Raji (cell line): ENCODE data around the gene AKT1S1.

Source experiments
- POLR2A ChIP-seq: IDR thresholded peaks from 2 replicates; pipeline ENCODE4 v1.6.1; 2011; ENCODE audit warnings: low read depth, low read length, control low read depth; ENCODE audit not compliant: insufficient read depth

Gene AKT1S1

DNA sequence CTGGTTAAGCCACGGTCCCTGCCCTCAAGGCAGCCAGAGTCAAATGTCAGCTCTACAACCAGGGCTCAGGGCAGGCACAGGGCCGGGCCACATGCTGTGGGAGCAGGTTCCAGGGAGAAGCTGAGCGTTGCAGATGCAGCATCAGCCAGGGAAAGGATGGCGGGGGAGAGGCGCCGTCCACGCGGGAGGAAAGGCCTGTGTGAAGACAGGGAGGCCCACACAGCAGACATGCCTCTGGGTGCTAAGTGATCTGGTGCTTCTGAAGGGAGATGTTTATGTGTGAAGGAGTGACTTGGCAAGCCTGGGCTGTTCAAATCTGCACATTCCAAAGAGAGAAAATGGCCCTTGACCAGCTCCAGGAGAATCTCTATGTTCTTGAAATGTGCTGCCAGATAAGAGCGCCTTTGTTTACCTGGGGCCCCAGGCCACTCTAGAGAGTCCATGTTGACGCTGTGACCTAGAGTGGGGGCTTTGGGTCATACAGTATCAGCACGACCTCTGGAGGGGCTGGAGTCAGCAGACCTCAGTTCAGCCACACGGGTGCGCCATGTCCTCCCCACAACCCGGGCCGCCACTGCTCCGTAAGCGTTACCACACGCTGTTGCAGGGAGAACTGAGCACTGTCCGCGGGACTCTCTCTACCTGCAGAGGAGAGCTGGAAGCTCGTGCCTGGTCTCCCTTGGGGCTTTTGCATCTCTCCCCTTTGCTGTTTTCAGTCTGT lies 36.0 kb upstream of the AKT1S1 start:
- TF ChIP-seq POLR2A = no peak

DNA sequence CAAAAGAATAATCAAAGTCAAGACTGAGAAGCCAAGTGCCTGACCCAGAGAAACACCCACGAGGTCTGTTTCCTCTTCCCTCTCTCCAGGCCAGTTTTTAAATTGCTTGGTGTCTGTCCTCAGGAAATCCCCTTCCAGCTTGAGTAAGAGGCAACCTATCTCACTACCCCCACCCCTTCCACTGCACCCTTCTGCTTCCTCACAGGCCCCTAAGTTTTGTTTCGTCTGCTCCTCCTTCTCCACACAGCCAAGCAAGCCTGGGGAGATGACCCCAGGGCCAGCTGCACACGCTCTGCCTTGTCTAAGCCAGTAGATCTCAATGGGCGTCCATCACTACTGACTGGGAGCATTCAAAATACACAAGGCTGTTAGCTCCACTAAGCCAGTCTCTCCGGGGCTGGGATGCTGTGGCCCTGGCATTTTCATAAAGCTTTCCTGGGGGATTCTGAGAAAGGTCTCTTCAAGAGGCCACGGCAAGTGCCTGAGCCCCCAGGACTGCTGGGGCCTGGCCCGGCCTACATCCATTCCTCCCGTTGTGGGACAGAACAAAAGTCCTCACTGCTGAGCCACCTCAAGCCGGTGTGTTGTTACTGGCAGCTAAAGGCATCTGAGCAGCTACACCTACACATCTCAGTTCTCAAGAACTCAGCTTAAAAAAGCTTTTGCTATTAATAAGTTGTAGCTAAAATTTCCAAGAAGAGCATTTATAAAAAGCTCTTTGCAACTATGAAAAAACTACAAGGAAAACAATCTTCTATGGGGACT lies 34.4 kb upstream of the AKT1S1 start:
- no peak for TF ChIP-seq POLR2A

DNA sequence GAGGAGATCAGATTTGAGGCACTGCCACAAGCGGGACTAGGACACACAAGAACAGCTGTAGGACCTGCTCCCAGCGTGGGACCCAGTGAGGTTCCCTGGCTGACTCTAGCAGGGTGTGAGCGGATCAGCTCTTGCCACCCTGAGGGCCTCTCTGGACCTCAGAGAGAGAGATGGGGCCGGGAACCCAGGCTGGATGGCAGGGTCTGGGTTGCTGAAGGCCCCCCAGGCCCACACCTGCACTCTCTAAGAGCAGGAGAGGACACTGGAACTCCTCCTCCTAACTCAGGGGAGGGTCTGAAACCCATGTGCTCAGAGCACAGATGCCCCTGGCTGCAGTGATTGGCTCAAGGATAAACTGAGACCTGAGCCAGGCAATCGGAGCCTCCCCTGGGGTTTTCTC lies 33.0 kb upstream of the AKT1S1 start:
- TF ChIP-seq POLR2A = no peak

DNA sequence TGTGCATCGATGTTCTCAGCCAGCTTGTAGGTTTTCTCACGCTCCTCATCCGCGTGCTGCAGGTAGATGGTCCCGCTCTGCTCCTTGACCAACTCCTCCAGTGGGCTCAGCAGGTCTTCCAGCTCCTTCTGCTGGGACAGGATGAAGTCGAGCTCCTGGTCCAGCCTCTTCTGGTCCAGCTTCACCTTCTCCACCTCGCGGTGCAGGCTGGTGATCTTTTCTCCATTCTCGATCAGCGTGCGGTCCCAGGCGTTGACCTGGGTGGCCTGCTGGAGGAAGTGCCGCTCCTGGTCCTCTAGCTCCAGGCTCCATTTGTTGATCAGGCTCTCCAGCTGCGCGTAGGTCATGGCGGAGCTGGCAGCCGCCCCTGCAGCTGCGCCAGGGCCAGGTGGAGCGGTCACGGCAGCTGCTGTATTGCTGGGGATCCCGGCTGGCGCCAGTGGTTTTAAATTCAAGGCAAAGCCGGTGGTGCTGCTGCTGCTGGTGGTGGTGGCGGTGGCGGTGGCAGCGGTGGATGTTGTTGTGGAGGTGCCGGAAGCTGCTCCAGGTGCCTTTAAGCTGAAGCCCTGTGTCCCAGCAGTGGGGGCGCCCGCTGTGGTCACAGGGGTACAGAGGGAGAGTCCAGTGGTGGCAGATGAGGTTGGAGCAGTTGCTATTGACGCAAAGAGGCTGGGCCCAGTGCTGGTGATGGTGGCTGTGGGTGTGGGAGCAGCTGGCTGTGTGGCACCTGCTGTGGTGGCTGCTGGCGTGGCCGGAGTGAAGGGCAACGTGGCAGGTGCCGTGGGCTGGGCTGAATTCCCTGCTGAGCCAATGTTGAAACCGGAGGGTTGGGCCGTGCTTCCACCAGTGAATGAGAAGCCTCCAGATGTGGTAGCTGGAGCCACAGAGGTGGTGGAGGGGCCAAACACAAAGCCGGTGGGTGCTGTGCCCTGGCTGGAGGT lies 31.6 kb upstream of the AKT1S1 start:
- no peak for TF ChIP-seq POLR2A

- TF ChIP-seq POLR2A = no peak
Observed at GRCh38 chr19:49907745-49908446, 30.7 kb upstream of the AKT1S1 start.

- TF ChIP-seq POLR2A = no peak
Observed at GRCh38 chr19:49906879-49907564, 29.9 kb upstream of the AKT1S1 start.

DNA sequence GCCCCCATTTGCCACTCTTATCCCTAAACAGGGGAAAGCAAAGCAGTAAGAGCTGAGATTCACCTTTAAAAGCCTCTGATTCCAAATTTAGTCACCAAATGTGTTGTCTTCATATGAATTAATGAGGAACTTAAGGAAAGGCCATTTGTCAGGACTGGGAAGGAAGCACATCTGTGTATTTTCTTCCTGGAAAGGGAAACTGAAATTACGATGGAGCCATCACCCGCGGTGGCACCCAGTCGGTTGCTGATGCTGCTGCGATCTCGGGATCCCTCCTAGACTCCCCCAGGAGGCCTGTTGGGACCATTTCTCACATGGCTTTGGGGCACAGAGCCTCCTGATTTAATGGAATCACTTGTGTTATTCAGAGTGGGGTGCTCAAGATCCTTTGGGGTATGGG lies 27.0 kb upstream of the AKT1S1 start:
- TF ChIP-seq POLR2A = no peak

- 0 out of 2 replicates have a peak, but pooled peaks have one; percentile 7 for TF ChIP-seq POLR2A
Observed at GRCh38 chr19:49896863-49897621, 19.9 kb upstream of the AKT1S1 start, which contains the start of gene IL4I1. Gene IL4I1, minus strand, starts transcription at chr19:49896887. Its CDS starts 727 bp downstream, at chr19:49896160.

- TF ChIP-seq POLR2A = no peak
Observed at GRCh38 chr19:49895566-49896297, 18.6 kb upstream of the AKT1S1 start.

DNA sequence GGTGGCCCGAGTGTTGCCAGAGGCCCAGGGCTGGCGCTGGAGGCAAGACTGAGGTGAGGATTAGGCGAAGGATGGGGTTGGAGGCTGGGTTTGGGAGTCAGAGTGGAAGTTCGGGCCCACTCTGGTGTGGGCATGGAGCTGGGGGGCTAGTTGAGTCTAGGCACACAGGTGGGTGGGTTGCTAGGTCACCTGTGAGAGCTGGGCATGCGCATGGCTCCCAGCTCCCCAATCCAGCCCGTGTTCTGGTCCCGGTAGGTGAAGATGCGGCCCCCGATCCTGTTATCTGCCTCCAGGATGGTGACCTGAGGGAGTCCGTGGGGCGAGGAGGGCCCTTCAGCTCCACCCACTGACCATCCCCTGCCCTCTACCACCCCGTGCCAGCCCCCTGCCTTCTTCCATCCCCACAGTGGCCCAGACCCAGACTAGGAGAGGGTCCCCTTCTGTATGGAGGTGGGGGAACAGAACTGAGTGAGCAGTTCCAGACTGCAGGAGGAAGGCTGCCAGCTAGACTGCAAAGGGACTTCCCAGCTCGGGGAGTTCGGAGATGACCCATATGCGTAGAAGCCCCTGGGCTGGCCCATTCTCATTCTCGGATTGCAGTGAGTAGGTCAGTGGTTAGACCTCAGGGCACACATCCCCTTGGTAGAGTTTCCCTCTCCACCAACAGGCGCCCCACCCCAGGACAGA lies 17.9 kb upstream of the AKT1S1 start:
- TF ChIP-seq POLR2A = no peak

DNA sequence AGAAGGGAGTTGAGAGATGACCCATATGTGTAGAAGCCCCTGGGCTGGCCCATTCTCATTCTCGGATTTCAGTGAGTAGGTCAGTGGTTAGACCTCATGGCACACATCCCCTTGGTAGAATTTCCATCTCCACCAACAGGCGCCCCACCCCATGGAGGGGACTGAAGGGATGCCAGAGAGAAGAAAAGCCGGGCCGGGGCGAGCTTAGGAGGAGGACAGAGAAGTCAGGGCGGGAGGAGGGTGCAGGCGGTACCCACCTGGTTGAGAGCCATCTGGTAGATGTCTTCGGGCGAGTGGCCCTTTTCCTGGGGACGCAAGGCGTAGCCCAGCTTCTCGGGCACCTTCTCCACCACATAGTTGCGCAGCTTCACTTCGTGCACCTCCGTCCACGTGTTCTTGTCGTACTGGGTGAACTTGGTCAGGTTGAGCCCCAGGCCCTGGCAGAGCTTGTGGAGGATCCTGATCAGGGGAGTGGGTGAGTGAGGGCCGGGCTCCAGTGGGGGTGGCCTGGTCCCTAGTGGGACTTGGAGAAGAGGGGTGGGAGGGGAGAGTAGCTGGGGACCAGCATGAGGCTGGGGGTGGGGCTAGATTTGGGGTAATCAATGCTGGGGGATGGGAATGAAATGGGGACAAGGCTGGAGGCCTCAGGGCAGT lies 17.0 kb upstream of the AKT1S1 start:
- no peak for TF ChIP-seq POLR2A

GRCh38 chr19:49892716-49893115 lies 15.6 kb upstream of the AKT1S1 start:
- TF ChIP-seq POLR2A = no peak
